Caco-2 (cell line): ENCODE results near the gene THTPA. TPM values are rescaled to one million over a fixed set of nuclear protein-coding genes. Genes with fewer than 3 reads are reported as not detected.

Experiments
- BruUV-seq: library from RNA; stranded (reverse); fragments of 400-500 nt; replicated peaks from 2 replicates; lab custom pipeline; 2021; lab: Mats Ljungman, UMichigan
- CTCF ChIA-PET: fragments of 300-600 bp; sonication (Branson Sonifier 250); formaldehyde crosslinking; loops from one replicate; lab custom pipeline; 2022; ENCODE audit warnings: antibody characterized with exemption; lab: Charles Lee
- POLR2A ChIA-PET: fragments of 300-600 bp; sonication (Branson Sonifier 250); formaldehyde crosslinking; loops from one replicate; lab custom pipeline; 2022; ENCODE audit warnings: antibody characterized with exemption; lab: Charles Lee
- DNase-seq, 2 experiments: peaks; one replicate each; pipeline versions ENCODE4 v3.0.0 to v3.0.0-alpha.2; 2020 to 2022
- H3K27me3 ChIP-seq: replicated peaks from 2 replicates; pipeline ENCODE4 v1.6.0; 2011; ENCODE audit warnings: low read length; ENCODE audit not compliant: control insufficient read depth, insufficient read depth
- H3K36me3 ChIP-seq: 2 replicates; pipeline ENCODE4 v1.5.1; 2011; ENCODE audit warnings: low read length; ENCODE audit not compliant: control insufficient read depth, insufficient read depth
- H3K4me1 ChIP-seq: fragments of 250-450 bp; sonication (Bioruptor Pico); 2 replicates; pipeline ENCODE4 v1.5.1; 2020; ENCODE audit warnings: mild to moderate bottlenecking
- H3K4me3 ChIP-seq: 2 replicates; pipeline ENCODE4 v1.5.1; 2011; ENCODE audit warnings: low read depth, mild to moderate bottlenecking, control low read depth, low read length
- H3K9me3 ChIP-seq: fragments of 250-450 bp; sonication (Bioruptor Pico); 2 replicates; pipeline ENCODE4 v1.5.1; 2020; ENCODE audit warnings: mild to moderate bottlenecking, moderate library complexity
- H3K27ac Mint-ChIP-seq: one replicate; pipeline ENCODE4 v1.8.0; 2022; ENCODE audit warnings: mixed read lengths; ENCODE audit not compliant: unreplicated experiment
- H3K27me3 Mint-ChIP-seq: one replicate; pipeline ENCODE4 v1.8.0; 2022; ENCODE audit warnings: mixed read lengths; ENCODE audit not compliant: insufficient read depth, unreplicated experiment
- H3K36me3 Mint-ChIP-seq: one replicate; pipeline ENCODE4 v1.8.0; 2022; ENCODE audit warnings: mild to moderate bottlenecking, mixed read lengths; ENCODE audit not compliant: insufficient read depth, unreplicated experiment
- H3K4me1 Mint-ChIP-seq: one replicate; pipeline ENCODE4 v1.8.0; 2022; ENCODE audit warnings: low read depth, mixed read lengths; ENCODE audit not compliant: unreplicated experiment
- H3K4me3 Mint-ChIP-seq: one replicate; pipeline ENCODE4 v1.8.0; 2022; ENCODE audit warnings: mild to moderate bottlenecking, moderate library complexity, mixed read lengths; ENCODE audit not compliant: unreplicated experiment
- H3K9me3 Mint-ChIP-seq: one replicate; pipeline ENCODE4 v1.8.0; 2022; ENCODE audit warnings: mixed read lengths; ENCODE audit not compliant: unreplicated experiment
- CTCF ChIP-seq, 2 experiments: fragments of 200-600 bp in 1 of 2; IDR thresholded peaks; 1 replicate in 1 of 2; 2 replicates in 1 of 2; pipeline versions ENCODE4 v1.5.1 to v1.8.0; 2011 to 2022; ENCODE audit warnings: antibody characterized with exemption in 1 of 2, control low read depth in 1 of 2, inconsistent platforms in 1 of 2, low read depth in 1 of 2, low read length in 1 of 2, mild to moderate bottlenecking in 1 of 2, moderate library complexity in 1 of 2; ENCODE audit not compliant: insufficient read depth in 1 of 2, severe bottlenecking in 1 of 2, unreplicated experiment in 1 of 2
- intact Hi-C: fragments of 100-400 bp; cut with micrococcal nuclease; formaldehyde crosslinking; loops from one replicate; pipeline ENCODE4 v1.10.0; 2022; ENCODE audit not compliant: unreplicated experiment
- total RNA-seq: library from RNA; stranded (reverse); gene quantifications from 2 replicates; pipeline ENCODE4 v1.2.3, GENCODE V29; 2022

The THTPA gene
- total RNA-seq, 1 experiment from 2014 or later, result 9.3 TPM

GRCh38 chr14:23568600-23569331, 12.7 kb downstream of the THTPA start:
- CTCF ChIA-PET, result interaction anchor here (0.6 kb wide), 1 partner anchor 490 kb away, joined by 3 read pairs; no protein-coding TSS in a partner anchor
- TF ChIP-seq CTCF (IDR thresholded peaks at IDR 0.05; ENCODE audit: insufficient read depth in 1 of 2, low read depth in 1 of 2, low read length in 1 of 2, severe bottlenecking in 1 of 2, unreplicated experiment in 1 of 2), result peak; percentile 18 to 53
- H3K4me3 ChIP-seq, result no peak overlapping the region
- H3K9me3 ChIP-seq, result no peaks in the 10 kb centered on the region
- POLR2A ChIA-PET, result no interaction called here
- H3K4me3 Mint-ChIP-seq, result no peak overlapping the region
- no peaks in the 10 kb centered on the region; the same call in 1 of the 2 replicates for H3K36me3 ChIP-seq
- H3K27ac Mint-ChIP-seq, result no peak overlapping the region
- H3K27me3 Mint-ChIP-seq, result no peaks in the 10 kb centered on the region
- BruUV-seq, result no TSS peak
- peak; percentile 31 to 37 for DNase-seq
- intact Hi-C loops, result no loop called here
- peaks cover 9% of the 10 kb centered on the region; the same call in 1 of the 2 replicates for H3K4me1 ChIP-seq
- H3K9me3 Mint-ChIP-seq, result no peaks in the 10 kb centered on the region
- peaks cover 25% of the 10 kb centered on the region for H3K36me3 Mint-ChIP-seq
- H3K4me1 Mint-ChIP-seq, result peaks cover 7% of the 10 kb centered on the region
- no peaks in the 10 kb centered on the region for H3K27me3 ChIP-seq

GRCh38 chr14:23569443-23570151, 13.5 kb downstream of the THTPA start:
- CTCF ChIA-PET, result interaction anchor here (0.6 kb wide), 1 partner anchor 491 kb away, joined by 3 read pairs; no protein-coding TSS in a partner anchor
- Histone ChIP-seq H3K4me3 (no peak overlapping the region), H3K27me3 (no peaks in the 10 kb centered on the region), H3K4me1 (peaks cover 9% of the 10 kb centered on the region; the same call in 1 of the 2 replicates), H3K9me3 (no peaks in the 10 kb centered on the region), H3K36me3 (no peaks in the 10 kb centered on the region)
- intact Hi-C loops, result no loop called here
- peak in 1 of 2 experiments; percentile 10 for TF ChIP-seq CTCF (IDR thresholded peaks at IDR 0.05; ENCODE audit: insufficient read depth in 1 of 2, low read depth in 1 of 2, low read length in 1 of 2, severe bottlenecking in 1 of 2, unreplicated experiment in 1 of 2)
- no TSS peak for BruUV-seq
- Mint-ChIP-seq H3K4me3 (no peak overlapping the region), H3K36me3 (peaks cover 22% of the 10 kb centered on the region), H3K4me1 (peaks cover 7% of the 10 kb centered on the region), H3K27ac (no peak overlapping the region), H3K9me3 (no peaks in the 10 kb centered on the region), H3K27me3 (no peaks in the 10 kb centered on the region)
- DNase-seq, result peak in 1 of 2 experiments; percentile 55
- POLR2A ChIA-PET, result no interaction called here

- peaks cover 9% of the 10 kb centered on the region; the same call in 1 of the 2 replicates for H3K4me1 ChIP-seq
- no peaks in the 10 kb centered on the region for H3K9me3 ChIP-seq
- no peaks in the 10 kb centered on the region for H3K27me3 Mint-ChIP-seq
- no peak overlapping the region for H3K27ac Mint-ChIP-seq
- TF ChIP-seq CTCF (IDR thresholded peaks at IDR 0.05; ENCODE audit: insufficient read depth in 1 of 2, low read depth in 1 of 2, low read length in 1 of 2, severe bottlenecking in 1 of 2, unreplicated experiment in 1 of 2), result no peak
- ChIA-PET CTCF (no interaction called here), POLR2A (no interaction called here)
- peaks cover 7% of the 10 kb centered on the region for H3K4me1 Mint-ChIP-seq
- no peaks in the 10 kb centered on the region for H3K36me3 ChIP-seq
- DNase-seq, result peak in 1 of 2 experiments; percentile 27
- no peaks in the 10 kb centered on the region for H3K27me3 ChIP-seq
- intact Hi-C loops, result no loop called here
- no peaks in the 10 kb centered on the region for H3K9me3 Mint-ChIP-seq
- no peak overlapping the region for H3K4me3 ChIP-seq
- no peak overlapping the region for H3K4me3 Mint-ChIP-seq
- H3K36me3 Mint-ChIP-seq, result peaks cover 17% of the 10 kb centered on the region
- no TSS peak for BruUV-seq
Measured at GRCh38 chr14:23570806-23571483, 14.9 kb downstream of the THTPA start.
